HEK293 (cell line): Measurements from ENCODE around the gene DNASE1L3.

ENCODE experiments used
- CTCF ChIA-PET: fragments of 350-600 bp; formaldehyde crosslinking; extraction: SDS; loops from one replicate; lab custom pipeline; 2021; ENCODE audit warnings: antibody characterized with exemption; lab: Yijun Ruan, JAX
- POLR2A ChIA-PET: fragments of 300-600 bp; formaldehyde crosslinking; extraction: SDS; loops from one replicate; lab custom pipeline; 2020; ENCODE audit warnings: antibody characterized with exemption, inconsistent platforms; lab: Yijun Ruan, JAX
- H3K27ac ChIP-seq: fragments of 200-500 bp; sonication (Bioruptor generic); 2 replicates; pipeline ENCODE4 v1.5.1; 2014; ENCODE audit warnings: low read depth, low read length, control low read depth, inconsistent platforms; ENCODE audit errors: extremely low read depth
- H3K36me3 ChIP-seq, 2 experiments: fragments of 200-500 bp in 1 of 2; sonication (Bioruptor generic) in 1 of 2; 1 replicate in 1 of 2; 2 replicates in 1 of 2; pipeline ENCODE4 v1.5.1; 2014 to 2017; ENCODE audit warnings: inconsistent platforms in 2 of 2, low read length in 2 of 2; ENCODE audit not compliant: control insufficient read depth in 2 of 2, insufficient read depth in 1 of 2
- H3K4me1 ChIP-seq: fragments of 200-500 bp; sonication (Bioruptor generic); 2 replicates; pipeline ENCODE4 v1.5.1; 2014; ENCODE audit warnings: mild to moderate bottlenecking, low read length, inconsistent platforms; ENCODE audit not compliant: control insufficient read depth, insufficient read depth
- H3K4me3 ChIP-seq: 2 replicates; pipeline ENCODE4 v1.5.1; 2011; ENCODE audit warnings: low read depth, mild to moderate bottlenecking, control low read depth, low read length, moderate library complexity
- H3K9me3 ChIP-seq: fragments of 200-500 bp; sonication (Bioruptor generic); 2 replicates; pipeline ENCODE4 v1.5.1; 2014; ENCODE audit warnings: low read depth, low read length, inconsistent platforms; ENCODE audit not compliant: control insufficient read depth, insufficient read depth
- FEZF1 ChIP-seq: fragments of 450-650 bp; formaldehyde crosslinking; IDR thresholded peaks from 2 replicates; pipeline ENCODE4 v1.5.1; 2016; ENCODE audit warnings: missing biosample characterization, missing genetic modification characterization
- GFI1B ChIP-seq: fragments of 450-650 bp; formaldehyde crosslinking; IDR thresholded peaks from 2 replicates; pipeline ENCODE4 v1.5.1; 2016; ENCODE audit warnings: missing biosample characterization, missing genetic modification characterization
- GLI4 ChIP-seq: fragments of 450-650 bp; formaldehyde crosslinking; IDR thresholded peaks from 2 replicates; pipeline ENCODE4 v1.5.1; 2016; ENCODE audit warnings: missing biosample characterization, missing genetic modification characterization
- HIC1 ChIP-seq: fragments of 450-650 bp; formaldehyde crosslinking; IDR thresholded peaks from 2 replicates; pipeline ENCODE4 v1.5.1; 2016; ENCODE audit warnings: missing biosample characterization, missing genetic modification characterization
- KLF8 ChIP-seq: fragments of 450-650 bp; formaldehyde crosslinking; IDR thresholded peaks from 2 replicates; pipeline ENCODE4 v1.5.1; 2016; ENCODE audit warnings: missing biosample characterization, missing genetic modification characterization
- SP2 ChIP-seq: fragments of 450-650 bp; formaldehyde crosslinking; IDR thresholded peaks from 2 replicates; pipeline ENCODE4 v1.5.1; 2016; ENCODE audit warnings: missing biosample characterization, missing genetic modification characterization
- WT1 ChIP-seq: fragments of 450-650 bp; formaldehyde crosslinking; IDR thresholded peaks from 2 replicates; pipeline ENCODE4 v1.5.1; 2016; ENCODE audit warnings: missing biosample characterization, missing genetic modification characterization
- YY1 ChIP-seq: fragments of 450-650 bp; formaldehyde crosslinking; IDR thresholded peaks from 2 replicates; pipeline ENCODE4 v1.5.1; 2018; ENCODE audit warnings: missing biosample characterization, missing genetic modification characterization
- ZNF223 ChIP-seq: fragments of 450-650 bp; formaldehyde crosslinking; IDR thresholded peaks from 2 replicates; pipeline ENCODE4 v1.5.1; 2016; ENCODE audit warnings: missing biosample characterization, missing genetic modification characterization
- ZNF24 ChIP-seq: fragments of 450-650 bp; formaldehyde crosslinking; IDR thresholded peaks from 2 replicates; pipeline ENCODE4 v1.5.1; 2016; ENCODE audit warnings: missing biosample characterization, missing genetic modification characterization
- ZNF341 ChIP-seq: fragments of 450-650 bp; formaldehyde crosslinking; IDR thresholded peaks from 2 replicates; pipeline ENCODE4; 2016; ENCODE audit warnings: low read depth, missing biosample characterization, missing genetic modification characterization
- ZNF366 ChIP-seq: fragments of 450-650 bp; formaldehyde crosslinking; conservative IDR thresholded peaks from 2 replicates; pipeline ENCODE4 v1.5.1; 2016; ENCODE audit warnings: missing biosample characterization, missing genetic modification characterization
- ZNF37A ChIP-seq: fragments of 450-650 bp; IDR thresholded peaks from 2 replicates; pipeline ENCODE4 v1.5.1; 2018; ENCODE audit warnings: missing biosample characterization, missing genetic modification characterization
- ZNF48 ChIP-seq: fragments of 450-650 bp; formaldehyde crosslinking; IDR thresholded peaks from 2 replicates; pipeline ENCODE4 v1.5.1; 2016; ENCODE audit warnings: missing biosample characterization, missing genetic modification characterization
- ZNF521 ChIP-seq: fragments of 450-650 bp; formaldehyde crosslinking; IDR thresholded peaks from 2 replicates; pipeline ENCODE4 v1.5.1; 2017; ENCODE audit warnings: missing biosample characterization, mild to moderate bottlenecking, missing genetic modification characterization
- ZNF596 ChIP-seq: fragments of 450-650 bp; IDR thresholded peaks from 2 replicates; pipeline ENCODE4 v1.5.0; 2018; ENCODE audit warnings: missing biosample characterization, mild to moderate bottlenecking, missing genetic modification characterization, moderate library complexity
- ZNF610 ChIP-seq: fragments of 450-650 bp; formaldehyde crosslinking; IDR thresholded peaks from 2 replicates; pipeline ENCODE4 v1.5.1; 2016; ENCODE audit warnings: missing biosample characterization, missing genetic modification characterization, borderline replicate concordance
- ZNF701 ChIP-seq: fragments of 450-650 bp; formaldehyde crosslinking; IDR thresholded peaks from 2 replicates; pipeline ENCODE4 v1.5.1; 2016; ENCODE audit warnings: missing biosample characterization, missing genetic modification characterization
- ZSCAN5A ChIP-seq: fragments of 450-650 bp; formaldehyde crosslinking; IDR thresholded peaks from 2 replicates; pipeline ENCODE4 v1.5.1; 2016; ENCODE audit warnings: missing biosample characterization, missing genetic modification characterization

The DNASE1L3 gene

GRCh38 chr3:58210761-58211460 lies at the start of gene DNASE1L3:
TSS of gene DNASE1L3 (minus strand) at chr3:58210972. CDS start at chr3:58210906, 66 bp downstream.
- CTCF ChIA-PET, result interaction anchor here (1.1 kb wide), 1 partner anchor 23 kb away, joined by 3 read pairs; no protein-coding TSS in a partner anchor
- Histone ChIP-seq H3K36me3 (no peaks in the 10 kb centered on the region), H3K4me1 (no peaks in the 10 kb centered on the region), H3K27ac (no peak within 1 kb of the TSS), H3K9me3 (no peaks in the 10 kb centered on the region), H3K4me3 (no peak within 1 kb of the TSS)
- no peak for TF ChIP-seq ZNF24 (tag by site-specific recombination)
- TF ChIP-seq ZNF223 (tag by site-specific recombination), result no peak
- no peak for TF ChIP-seq GLI4 (tag by site-specific recombination)
- TF ChIP-seq ZNF596 (tag by site-specific recombination), result no peak
- TF ChIP-seq HIC1 (tag by site-specific recombination), result no peak
- TF ChIP-seq ZNF37A, result no peak
- no peak for TF ChIP-seq GFI1B
- no peak for TF ChIP-seq YY1 (tag by site-specific recombination)
- TF ChIP-seq ZNF521 (tag by site-specific recombination), result no peak
- TF ChIP-seq WT1, result no peak
- TF ChIP-seq ZNF366 (tag by site-specific recombination), result no peak
- TF ChIP-seq KLF8 (tag by site-specific recombination), result no peak
- no peak for TF ChIP-seq ZNF610 (tag by site-specific recombination)
- TF ChIP-seq ZNF341 (tag by site-specific recombination), result no peak
- POLR2A ChIA-PET, result no interaction called here

- Histone ChIP-seq H3K4me3 (no peak overlapping the region), H3K4me1 (no peaks in the 10 kb centered on the region), H3K9me3 (no peaks in the 10 kb centered on the region), H3K27ac (no peak overlapping the region), H3K36me3 (peaks cover 0 to 9% of the 10 kb centered on the region in 2 experiments; a peak in 2 of 3 replicates)
- TF ChIP-seq FEZF1 (tag by site-specific recombination), result no peak
- ChIA-PET CTCF (no interaction called here), POLR2A (no interaction called here)
These were observed 49.5 kb upstream of the DNASE1L3 start for GRCh38 chr3:58260261-58260731.

- ChIA-PET CTCF (interaction anchor here (0.6 kb wide), 1 partner anchor 235 kb away, joined by 3 read pairs; no protein-coding TSS in a partner anchor), POLR2A (no interaction called here)
- H3K36me3 ChIP-seq, result peaks cover 0 to 9% of the 10 kb centered on the region in 2 experiments; a peak in 2 of 3 replicates
These were observed 47.8 kb upstream of the DNASE1L3 start for GRCh38 chr3:58258392-58259055.

More at GRCh38 chr3:58258392-58259055, 47.8 kb upstream of the DNASE1L3 start:
- H3K9me3 ChIP-seq, result no peaks in the 10 kb centered on the region
- H3K4me3 ChIP-seq, result no peak overlapping the region
- no peak overlapping the region for H3K27ac ChIP-seq
- H3K4me1 ChIP-seq, result no peaks in the 10 kb centered on the region
- no peak for TF ChIP-seq SP2 (tag by site-specific recombination)
- no peak for TF ChIP-seq ZSCAN5A (tag by site-specific recombination)
- TF ChIP-seq ZNF48 (tag by site-specific recombination), result no peak
- TF ChIP-seq ZNF701 (tag by site-specific recombination), result no peak
- no peak for TF ChIP-seq ZNF223 (tag by site-specific recombination)
